Activated CD8-positive, alpha-beta memory T cell treated with anti-CD3 and anti-CD28 coated beads, Interleukin-2, amount 50 U/mL, for 1 hour (primary cell): ENCODE measurements around the gene PPP1R12B.
"Not testable (repeated sequence)": the region's sequence is repeated elsewhere in the genome, so short reads cannot be mapped to it uniquely, and the experiment has no call there.

Experiments
- DNase-seq: peaks from one replicate; pipeline ENCODE4 v3.0.0-alpha.2; 2020; ENCODE audit errors: extremely low read depth

Gene PPP1R12B

GRCh38 chr1:202561726-202562443 lies 213.4 kb downstream of the PPP1R12B start:
- DNase-seq: no peak

DNA sequence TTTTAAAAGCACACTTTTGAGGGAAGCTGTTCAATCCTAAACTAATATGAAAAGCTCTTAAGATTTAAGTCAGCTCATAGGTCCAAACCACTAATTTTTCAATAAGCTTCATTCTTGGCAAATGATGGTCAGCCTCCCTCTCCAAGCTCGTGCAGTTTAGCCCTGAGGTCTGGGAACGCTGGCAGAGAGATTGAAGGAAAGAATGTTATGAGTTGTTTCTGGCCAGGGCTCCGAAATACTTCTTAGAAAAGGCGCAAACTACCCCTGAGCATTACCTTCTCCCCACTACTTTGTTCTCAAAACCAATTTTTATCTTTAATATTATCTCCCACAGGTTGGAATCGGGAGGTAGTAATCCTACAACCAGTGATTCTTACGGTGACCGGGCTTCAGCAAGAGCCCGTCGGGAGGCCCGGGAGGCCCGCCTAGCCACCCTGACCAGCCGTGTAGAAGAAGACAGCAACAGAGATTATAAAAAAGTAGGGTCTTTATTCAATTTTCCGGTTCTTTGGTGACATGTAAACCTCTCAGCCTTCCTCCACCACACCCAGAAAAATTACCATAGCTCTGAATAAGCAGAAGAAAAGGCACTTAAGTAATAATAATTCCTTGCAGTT lies 214.1 kb downstream of the PPP1R12B start:
- no peak for DNase-seq

DNA sequence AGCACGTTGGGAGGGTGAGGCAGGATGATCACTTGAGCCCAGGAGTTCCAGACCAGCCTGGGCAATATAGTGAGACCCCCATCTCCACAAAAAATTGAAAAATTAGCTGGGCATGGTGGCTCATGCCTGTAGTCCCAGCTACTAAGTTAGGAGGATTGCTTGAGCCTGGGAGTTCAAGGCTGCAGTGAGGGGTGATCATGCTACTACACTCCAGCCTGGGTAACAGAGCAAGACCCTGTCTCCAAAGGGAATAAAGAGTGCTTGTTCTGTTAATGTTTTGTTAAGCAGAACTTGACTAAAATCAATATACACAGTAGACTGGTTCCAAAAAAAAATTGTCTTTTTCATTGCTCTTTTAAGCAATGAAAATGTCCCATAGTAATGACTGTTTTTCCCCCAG lies 215.3 kb downstream of the PPP1R12B start:
- DNase-seq: no peak

GRCh38 chr1:202564958-202565495 lies 216.5 kb downstream of the PPP1R12B start:
- no peak for DNase-seq

DNA sequence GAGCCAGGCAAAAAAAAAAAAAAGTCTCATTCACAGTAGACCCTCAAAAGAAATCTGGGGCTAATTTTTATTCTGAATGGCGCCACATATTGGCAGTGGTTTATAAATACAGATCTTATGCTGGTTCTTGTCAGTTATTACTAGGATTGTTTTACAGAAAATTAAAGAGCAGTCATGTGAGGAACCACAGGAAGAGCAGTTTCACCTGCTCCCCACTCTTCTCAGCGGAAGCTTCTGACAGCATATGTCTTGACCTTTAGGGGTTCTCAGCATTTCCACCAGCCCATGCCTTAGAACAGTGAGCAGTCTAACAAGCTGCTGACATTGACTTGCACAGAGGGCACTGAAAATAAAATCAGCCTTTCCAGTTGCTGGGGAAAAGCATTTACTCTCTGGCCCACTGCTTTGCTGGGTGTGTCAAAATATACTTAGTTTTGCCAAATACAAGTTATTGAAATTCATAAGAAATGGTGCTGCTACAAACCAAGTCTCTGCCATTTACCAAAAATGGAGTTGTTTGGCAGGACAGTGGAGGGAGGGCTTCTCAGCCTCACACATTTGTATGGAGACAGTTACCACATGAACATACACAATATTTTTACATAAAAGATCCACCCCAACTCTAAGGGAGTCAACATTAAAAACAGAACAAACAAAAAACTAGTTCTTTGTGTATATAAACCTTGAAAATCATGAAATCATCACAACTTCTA lies 217.5 kb downstream of the PPP1R12B start:
- DNase-seq: no peak

DNA sequence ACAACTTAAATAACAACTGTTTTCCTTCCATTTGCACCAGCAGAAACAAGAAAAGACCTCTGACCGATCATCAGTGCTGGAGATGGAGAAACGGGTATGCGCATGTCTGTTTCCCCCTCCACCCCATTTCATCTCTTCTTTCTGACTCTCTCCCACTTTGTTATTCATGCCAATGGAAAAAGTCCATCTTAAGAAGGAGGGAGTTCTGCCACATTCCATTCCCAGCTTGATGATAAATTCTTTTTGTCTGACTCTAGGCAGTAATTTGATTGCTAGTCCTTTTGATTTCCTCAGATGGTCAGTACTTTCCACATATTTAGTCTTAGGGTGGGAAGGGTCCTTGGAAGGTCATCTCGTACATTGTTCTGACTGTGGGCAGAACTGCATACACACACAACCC lies 219.2 kb downstream of the PPP1R12B start:
- DNase-seq: no peak

- DNase-seq: no peak
Measured at GRCh38 chr1:202568410-202568809, 219.9 kb downstream of the PPP1R12B start.

GRCh38 chr1:202568826-202569225 lies 220.3 kb downstream of the PPP1R12B start:
- no peak for DNase-seq

DNA sequence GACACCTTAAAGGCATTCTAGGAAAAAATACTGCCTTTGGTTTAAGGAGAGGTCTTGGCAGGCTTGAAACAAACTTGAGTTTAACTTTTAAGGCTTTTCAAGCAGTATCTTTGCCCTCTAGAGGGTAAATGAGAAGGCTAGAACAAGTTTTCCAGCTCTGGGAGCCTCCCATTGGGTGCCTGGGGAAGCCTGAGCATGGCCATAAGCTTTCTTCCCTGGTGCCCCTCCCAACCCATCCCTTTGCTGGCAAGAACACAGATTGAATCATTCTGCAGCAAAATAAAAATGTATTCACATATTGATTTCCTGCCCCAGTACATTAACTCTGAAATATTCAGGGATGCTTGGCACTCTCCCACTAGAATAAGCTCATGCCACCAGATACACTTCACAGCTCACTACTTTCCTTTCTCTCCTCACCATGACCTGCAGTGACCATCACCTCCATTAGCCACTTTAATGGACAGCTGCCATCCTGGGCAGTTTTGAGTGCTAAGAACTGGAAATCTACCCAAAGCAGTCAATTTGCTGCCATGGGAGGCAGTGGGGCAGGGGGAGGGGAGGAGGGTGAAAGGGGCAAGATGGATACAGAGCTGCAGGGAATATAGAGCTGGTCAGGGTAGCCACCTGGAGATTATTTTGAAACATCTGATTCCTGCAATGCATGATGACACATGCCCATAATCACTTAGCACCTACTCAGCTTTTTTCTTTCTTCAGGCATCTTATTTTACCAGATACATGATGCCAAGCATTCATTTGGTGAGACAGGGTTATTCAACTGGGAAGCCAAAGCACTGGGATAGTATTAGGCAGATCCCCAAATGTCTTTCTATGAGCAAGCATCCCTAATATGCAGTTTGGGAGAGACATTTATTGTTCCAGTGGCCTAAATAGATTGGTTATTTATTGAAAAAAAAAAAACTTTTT lies 221.2 kb downstream of the PPP1R12B start:
- no peak for DNase-seq

DNA sequence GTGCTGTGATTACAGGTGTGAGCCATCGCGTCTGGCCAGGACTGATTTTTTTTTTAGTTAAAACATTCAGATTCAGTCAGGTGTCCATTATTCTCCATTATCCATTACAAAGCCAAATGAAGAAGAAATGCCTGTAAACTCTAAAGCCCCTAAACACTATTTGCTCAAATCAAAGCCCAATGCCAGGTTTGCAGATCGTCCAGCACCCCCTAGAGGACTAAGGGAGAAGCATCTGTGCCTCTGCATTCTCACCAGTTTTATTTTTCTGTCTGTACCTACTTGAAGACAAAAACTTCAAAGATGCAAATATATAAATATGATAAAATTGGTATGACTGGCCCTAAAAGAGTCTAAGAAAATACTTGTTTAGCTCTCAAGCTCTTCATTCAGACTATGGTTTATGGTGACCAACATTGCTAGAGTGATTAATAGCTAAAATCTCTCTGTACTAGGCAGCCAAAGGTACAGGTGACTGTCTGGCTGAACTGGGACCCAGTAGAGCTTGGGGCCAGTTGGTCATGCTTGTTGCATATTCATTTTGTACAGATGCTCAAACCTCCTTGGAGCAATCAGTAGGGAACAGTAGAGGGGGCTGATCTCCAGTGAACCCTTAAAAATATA lies 223.3 kb downstream of the PPP1R12B start:
- no peak for DNase-seq

GRCh38 chr1:202572867-202573266 lies 224.4 kb downstream of the PPP1R12B start:
- DNase-seq: no peak

DNA sequence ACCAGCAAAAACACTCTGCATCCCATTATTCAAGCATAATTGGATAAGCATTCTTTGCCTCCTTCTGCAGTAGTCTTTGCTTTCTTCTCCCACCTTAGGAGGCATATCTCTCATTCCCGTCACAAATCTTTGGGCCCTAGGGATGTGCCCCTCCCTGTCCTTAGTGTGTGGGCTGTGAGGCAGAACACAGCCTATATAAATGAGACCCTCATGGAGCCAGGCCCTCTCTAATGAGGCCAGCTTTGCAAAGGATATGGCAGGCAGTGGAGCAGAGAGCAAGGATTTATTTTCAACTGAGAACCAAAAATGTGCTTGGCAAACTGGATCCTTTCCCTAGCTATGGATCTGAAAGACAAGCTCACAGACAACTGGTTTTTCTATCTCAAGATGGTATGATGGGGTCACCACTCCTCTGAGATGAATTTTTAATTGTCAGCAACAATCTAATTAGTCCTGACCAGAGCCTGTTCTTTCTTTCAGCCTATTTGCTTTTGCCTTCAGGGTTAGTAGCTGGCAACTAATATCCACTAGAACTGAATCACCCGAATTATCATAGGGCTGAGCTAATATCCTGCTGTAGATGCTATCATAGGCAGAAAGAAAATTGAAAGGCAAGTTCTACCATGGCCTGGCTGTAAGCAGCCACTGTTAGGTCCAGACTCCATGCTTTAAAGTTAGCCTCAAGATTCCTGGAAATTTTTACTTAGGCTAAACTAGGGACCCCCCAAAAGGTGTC lies 227.6 kb downstream of the PPP1R12B start:
- DNase-seq: no peak

DNA sequence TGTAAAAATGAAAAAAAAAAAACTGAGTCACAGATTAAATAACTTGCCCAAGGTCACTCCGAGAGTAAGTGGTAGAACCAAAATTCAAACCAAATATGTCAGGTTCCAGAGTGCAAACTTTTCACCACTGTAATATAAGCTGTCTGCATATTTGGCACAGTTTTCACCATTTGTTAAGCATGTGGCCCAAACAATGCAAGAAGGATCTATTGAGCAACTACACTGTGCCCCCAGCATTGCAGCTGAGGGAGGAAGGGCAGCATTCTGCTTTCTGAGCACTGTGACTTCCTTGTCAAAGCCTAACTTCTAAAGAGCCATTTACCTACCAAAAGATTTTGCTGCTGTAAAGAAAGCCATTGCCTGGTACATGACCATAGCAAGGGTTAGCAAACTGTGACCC lies 228.3 kb downstream of the PPP1R12B start:
- DNase-seq: no peak

GRCh38 chr1:202577381-202577780 lies 228.9 kb downstream of the PPP1R12B start:
- no peak for DNase-seq

GRCh38 chr1:202578001-202578504 lies 229.6 kb downstream of the PPP1R12B start:
- DNase-seq: no peak

GRCh38 chr1:202578565-202578964 lies 230.1 kb downstream of the PPP1R12B start:
- DNase-seq: no peak

GRCh38 chr1:202579806-202580205 lies 231.3 kb downstream of the PPP1R12B start:
- DNase-seq: no peak

- DNase-seq: no peak
Measured at GRCh38 chr1:202580619-202581018, 232.1 kb downstream of the PPP1R12B start.

GRCh38 chr1:202582350-202582749 lies 233.9 kb downstream of the PPP1R12B start:
- not testable (repeated sequence) for DNase-seq
